ENCODE results near the gene BTN2A1.

DNA sequence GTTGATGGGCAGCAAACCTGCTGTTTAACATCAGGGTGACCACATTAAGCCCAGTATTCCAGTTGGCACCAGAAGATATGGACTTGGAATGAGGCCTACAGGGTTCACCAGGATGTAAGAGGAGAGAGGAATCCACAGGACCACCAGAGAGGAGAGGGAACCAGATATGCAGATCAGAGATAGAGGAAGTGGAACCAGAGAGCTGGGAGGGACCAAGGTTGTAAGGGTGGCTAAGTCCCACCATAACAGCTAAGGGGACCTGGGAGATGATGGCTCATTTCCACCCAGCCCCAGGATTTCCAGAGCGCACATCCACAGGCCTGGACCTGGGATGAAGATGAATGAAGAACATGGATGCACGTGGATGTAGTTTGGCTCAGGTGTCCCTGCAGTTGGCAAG, 11.1 kb downstream of the BTN2A1 start:
- TF ChIP-seq CTCF (IDR thresholded peaks at IDR 0.05) (no peak), POLR2A (IDR thresholded peaks at IDR 0.05) (no peak)
